GM18907 (cell line): ENCODE data around the gene KLHDC10.
"Not testable (repeated sequence)": the region's sequence is repeated elsewhere in the genome, so short reads cannot be mapped to it uniquely, and the experiment has no call there.

Experiments
- ATAC-seq: cut with Tn5 transposase; IDR thresholded peaks from one replicate; pipeline ENCODE4 v1.9.1; 2021; ENCODE audit warnings: mild to moderate bottlenecking, moderate library complexity; ENCODE audit not compliant: unreplicated experiment

Gene KLHDC10

DNA sequence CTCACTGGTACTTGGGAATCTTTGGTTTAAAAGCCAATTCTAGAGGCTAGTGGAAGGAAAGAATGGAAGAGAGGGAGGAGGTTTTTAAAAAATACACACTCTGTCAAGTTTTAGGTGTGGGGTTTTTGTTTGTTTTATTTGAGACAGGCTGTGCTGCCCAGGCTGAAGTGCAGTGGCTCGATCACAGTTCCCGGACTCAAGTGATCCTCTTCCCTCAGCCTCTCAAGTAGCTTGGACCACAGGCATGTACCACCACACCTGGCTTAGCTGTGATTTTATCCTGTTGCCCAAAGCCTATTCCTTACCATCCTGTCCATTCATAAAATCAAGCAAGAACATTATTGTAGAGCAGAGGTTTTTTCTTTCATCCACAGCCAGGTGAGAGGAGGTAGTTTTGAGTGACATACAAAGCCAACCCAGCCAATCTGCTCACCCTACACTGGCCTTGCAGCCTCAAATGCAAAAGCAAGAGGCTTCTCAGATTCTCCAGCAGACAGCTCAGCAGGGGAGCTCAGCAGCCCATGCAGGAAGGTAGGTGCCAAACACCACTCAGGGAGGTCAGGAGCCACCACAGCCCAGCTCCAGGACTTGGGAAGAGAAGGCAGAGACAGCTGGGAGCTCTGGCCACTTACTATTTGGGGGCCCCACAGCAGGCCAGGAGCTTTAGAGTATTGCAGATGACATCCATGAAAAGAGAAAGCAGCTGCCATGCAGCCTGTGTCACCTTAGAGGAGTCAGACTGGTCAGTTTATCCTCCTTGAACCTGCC, 69.0 kb downstream of the KLHDC10 start:
- no peak for ATAC-seq

GRCh38 chr7:130140551-130141160, 70.3 kb downstream of the KLHDC10 start:
- no peak for ATAC-seq

DNA sequence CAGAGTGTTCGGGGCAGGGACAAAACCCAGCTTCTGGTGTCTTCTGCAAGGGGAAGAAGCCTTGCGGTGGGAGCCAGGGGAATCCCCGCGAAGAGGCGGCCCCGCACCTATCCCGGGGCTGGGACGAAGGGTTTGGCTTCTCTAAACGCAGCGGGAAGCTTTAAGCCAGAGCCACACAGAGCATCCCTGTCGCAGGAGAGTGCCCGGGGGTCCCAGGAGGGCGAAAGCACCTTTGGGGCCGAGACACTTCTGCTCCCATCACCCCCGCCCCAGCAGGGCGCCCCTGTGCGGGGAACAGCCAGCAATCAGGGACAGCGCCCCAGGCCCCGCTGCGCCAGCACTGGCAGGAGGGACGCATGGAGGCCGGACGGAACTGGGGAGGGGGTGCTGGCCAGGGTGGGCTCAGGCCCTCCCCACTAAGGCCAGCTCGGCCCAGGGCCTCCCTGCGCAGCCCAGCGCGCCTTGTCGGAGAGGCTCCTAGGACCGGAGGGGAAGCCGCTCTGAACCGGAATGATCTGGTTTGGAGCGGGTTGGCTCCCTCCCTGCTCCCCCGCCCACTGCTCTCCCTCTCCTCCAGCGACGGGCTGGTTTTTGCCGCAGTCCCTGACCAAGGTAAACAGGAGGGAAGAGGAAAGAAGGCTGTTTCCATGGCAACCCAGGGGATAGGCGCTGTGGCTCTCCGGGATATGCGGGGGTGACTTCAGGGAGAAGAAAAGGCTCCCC, 71.0 kb downstream of the KLHDC10 start:
- ATAC-seq: peak; percentile 62

- peak; percentile 16 for ATAC-seq
These were observed 71.7 kb downstream of the KLHDC10 start for GRCh38 chr7:130141884-130142653.

- ATAC-seq: no peak
These were observed 72.5 kb downstream of the KLHDC10 start for GRCh38 chr7:130142654-130143333.

GRCh38 chr7:130143334-130143732, 73.0 kb downstream of the KLHDC10 start:
- ATAC-seq: no peak

DNA sequence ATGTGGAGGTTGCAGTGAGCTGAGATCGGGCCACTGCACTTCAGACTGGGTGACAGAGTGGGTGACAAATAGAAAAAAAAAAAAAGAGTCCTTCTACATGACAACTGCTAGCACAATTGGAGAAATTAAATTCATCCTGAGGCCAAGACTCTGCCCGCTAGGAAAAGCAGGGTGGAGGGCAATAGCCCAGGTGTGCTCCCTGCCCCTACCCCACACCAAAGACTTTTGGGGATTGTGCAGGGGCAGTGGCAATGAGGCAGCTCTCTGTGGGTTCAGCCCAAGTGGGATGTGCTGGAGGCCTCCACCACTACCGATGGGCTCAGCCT, 73.6 kb downstream of the KLHDC10 start:
- no peak for ATAC-seq

- no peak for ATAC-seq
These were observed 74.2 kb downstream of the KLHDC10 start for GRCh38 chr7:130144312-130145171.

GRCh38 chr7:130145424-130146100, 75.2 kb downstream of the KLHDC10 start:
- ATAC-seq: no peak

- not testable (repeated sequence) for ATAC-seq
These were observed 75.8 kb downstream of the KLHDC10 start for GRCh38 chr7:130146142-130146541.

DNA sequence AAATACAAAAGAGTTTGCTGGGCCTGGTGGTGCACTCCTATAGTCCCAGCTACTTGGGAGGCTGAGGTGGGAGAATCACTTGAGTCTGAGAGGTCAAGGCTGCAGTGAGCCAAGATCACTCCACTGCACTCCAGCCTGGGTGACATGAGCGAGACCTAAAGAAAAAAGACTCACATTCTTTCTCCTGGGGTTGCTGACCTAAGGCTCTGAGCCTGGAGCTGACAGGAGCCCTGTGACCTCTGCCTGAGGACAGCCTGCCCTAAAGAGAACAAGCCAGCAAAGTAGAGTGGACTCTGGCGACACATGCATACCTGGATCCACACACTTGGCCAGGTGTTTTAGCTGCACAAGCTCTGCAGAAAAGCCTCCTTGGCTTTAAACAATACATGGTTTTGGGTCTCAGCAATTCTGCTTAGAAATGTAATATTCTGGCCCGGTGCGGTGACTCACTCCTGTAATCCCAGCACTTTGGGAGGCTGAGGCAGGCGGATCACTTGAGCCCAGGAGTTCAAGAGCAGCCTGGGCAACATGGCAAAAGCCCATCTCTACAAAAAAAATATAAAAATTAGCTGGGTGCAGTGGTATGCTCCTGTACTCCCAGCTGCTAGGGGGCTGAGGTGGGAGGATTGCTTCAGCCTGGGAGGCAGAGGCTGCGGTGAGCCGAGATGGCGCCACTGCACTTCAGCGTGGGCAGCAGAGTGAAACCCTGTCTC, 76.5 kb downstream of the KLHDC10 start:
- no peak for ATAC-seq

- no peak for ATAC-seq
These were observed 77.5 kb downstream of the KLHDC10 start for GRCh38 chr7:130147710-130148325.

DNA sequence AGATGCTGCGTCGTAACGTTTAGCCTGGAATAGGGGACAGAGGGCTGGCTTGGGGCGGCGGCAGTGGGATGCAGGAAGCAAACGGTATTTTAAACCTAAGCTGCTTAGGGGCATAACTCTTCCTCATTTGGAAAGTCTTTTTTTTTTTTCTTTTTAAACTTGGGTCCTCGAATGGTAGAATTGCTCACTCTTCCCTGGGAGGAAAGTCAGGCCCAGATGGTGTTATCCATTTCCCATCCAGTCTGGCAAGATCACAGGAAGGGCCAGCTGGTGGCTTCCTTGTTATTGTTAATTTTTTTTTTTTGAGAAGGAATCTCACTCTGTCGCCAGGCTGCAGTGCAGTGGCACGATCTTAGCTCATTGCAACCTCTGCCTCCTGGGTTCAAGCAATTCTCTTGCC, 78.2 kb downstream of the KLHDC10 start:
- no peak for ATAC-seq

DNA sequence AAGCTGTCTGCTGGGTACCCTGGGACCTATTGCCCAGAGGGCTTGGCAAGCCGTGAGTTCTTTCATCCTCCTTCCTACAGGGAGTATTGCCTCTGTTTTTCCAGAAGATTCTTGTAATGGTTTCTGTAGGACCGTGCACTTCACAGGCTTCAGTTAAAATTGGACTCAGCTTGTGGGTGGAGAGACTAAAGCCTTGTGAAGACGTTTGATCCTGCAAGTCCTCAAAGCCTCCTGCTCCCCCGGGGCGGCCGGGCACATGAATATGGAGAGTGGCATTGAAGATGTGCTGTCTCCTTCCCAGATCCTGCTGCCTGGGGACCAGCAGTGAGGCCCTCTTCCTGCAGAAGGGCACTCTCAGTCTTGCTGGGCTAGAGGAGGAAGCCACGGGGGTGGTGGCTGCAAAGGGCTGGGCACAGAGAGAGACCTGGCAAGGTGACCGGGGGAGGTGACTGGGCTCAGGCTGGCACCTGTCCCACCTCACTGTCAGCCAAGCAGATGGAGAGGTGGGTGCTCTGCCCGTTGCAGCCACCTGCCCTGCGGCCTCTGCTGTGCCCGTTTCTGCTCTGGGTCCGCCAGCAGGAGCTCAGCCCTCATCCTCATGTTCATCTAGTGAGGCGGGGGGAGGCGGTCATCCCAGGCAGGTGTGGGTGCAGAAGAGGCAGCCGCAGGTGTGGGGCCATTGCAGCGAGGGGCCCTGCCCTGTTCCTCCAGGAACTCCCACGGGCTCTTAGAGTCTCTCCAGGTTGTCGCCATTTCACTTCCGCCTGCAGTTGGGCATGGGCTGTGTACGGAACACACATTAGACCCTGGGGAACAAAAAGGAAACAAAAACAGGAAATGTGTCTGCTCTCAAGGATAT, 79.2 kb downstream of the KLHDC10 start:
- peak; percentile 67 for ATAC-seq

DNA sequence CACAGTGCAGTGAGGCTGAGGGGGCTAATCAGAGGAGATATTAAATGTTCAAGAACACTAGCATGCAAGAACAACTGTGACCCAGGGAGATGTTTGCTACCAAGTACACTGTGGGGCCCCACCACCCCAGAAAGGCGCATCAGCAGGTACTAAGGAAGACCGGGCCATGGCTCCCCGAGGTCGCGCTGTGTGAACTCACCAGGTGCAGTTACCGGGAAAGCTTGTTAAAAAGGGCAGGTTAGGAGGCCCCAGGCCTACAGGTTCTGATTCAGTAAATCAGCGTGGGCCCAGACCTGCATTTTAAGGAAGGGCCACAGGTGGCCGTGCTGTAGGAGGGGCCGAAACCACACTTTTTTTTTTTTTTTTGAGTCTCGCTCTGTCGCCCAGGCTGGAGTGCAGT, 80.3 kb downstream of the KLHDC10 start:
- no peak for ATAC-seq

- no peak for ATAC-seq
These were observed 81.5 kb downstream of the KLHDC10 start for GRCh38 chr7:130151591-130152492.
